A673 (cell line): ENCODE data around the gene LRRN3. TPM values are rescaled to one million over a fixed set of nuclear protein-coding genes. Genes with fewer than 3 reads are reported as not detected.

Source experiments
- BruUV-seq: library from RNA; stranded (reverse); fragments of 400-500 nt; replicated peaks from 2 replicates; lab custom pipeline; 2021; lab: Mats Ljungman, UMichigan
- CTCF ChIA-PET: fragments of 300-600 bp; sonication (Branson Sonifier 250); formaldehyde crosslinking; loops from one replicate; lab custom pipeline; 2022; ENCODE audit warnings: antibody characterized with exemption; lab: Charles Lee
- POLR2A ChIA-PET: fragments of 300-600 bp; sonication (Branson Sonifier 250); formaldehyde crosslinking; loops from one replicate; lab custom pipeline; 2022; ENCODE audit warnings: antibody characterized with exemption; ENCODE audit not compliant: low non-redundant PET; lab: Charles Lee
- DNase-seq: peaks from one replicate; pipeline ENCODE4 v3.0.0-alpha.2; 2015; ENCODE audit warnings: low spot score
- H3K27ac ChIP-seq: fragments of 200-600 bp; sonication (generic); 2 replicates; pipeline ENCODE4 v1.5.1; 2016; ENCODE audit warnings: mixed run types, low read depth, mild to moderate bottlenecking, mixed read lengths, antibody characterized with exemption, low read length; ENCODE audit not compliant: poor library complexity, severe bottlenecking
- H3K27me3 ChIP-seq: fragments of 200-600 bp; sonication (generic); replicated peaks from 2 replicates; pipeline ENCODE4 v1.6.1; 2017; ENCODE audit warnings: mixed run types, low read depth, mild to moderate bottlenecking, mixed read lengths, antibody characterized with exemption, low read length; ENCODE audit not compliant: insufficient read depth, poor library complexity
- H3K36me3 ChIP-seq: fragments of 200-600 bp; sonication (generic); 2 replicates; pipeline ENCODE4 v1.6.1; 2016; ENCODE audit warnings: mixed run types, mild to moderate bottlenecking, mixed read lengths, antibody characterized with exemption, low read length; ENCODE audit not compliant: insufficient read depth, poor library complexity, severe bottlenecking
- H3K4me1 ChIP-seq: fragments of 200-600 bp; sonication (generic); 2 replicates; pipeline ENCODE4 v1.6.1; 2017; ENCODE audit warnings: mixed run types, mild to moderate bottlenecking, mixed read lengths, antibody characterized with exemption, low read length; ENCODE audit not compliant: insufficient read depth, poor library complexity, severe bottlenecking
- H3K4me3 ChIP-seq: fragments of 200-600 bp; sonication (generic); 2 replicates; pipeline ENCODE4 v1.5.1; 2016; ENCODE audit warnings: low read depth, mixed run types, mild to moderate bottlenecking, mixed read lengths, low read length; ENCODE audit not compliant: poor library complexity, severe bottlenecking
- H3K9me3 ChIP-seq: fragments of 200-600 bp; sonication (generic); 2 replicates; pipeline ENCODE4 v1.6.1; 2016; ENCODE audit warnings: mixed run types, low read depth, mild to moderate bottlenecking, mixed read lengths, antibody characterized with exemption, low read length; ENCODE audit not compliant: poor library complexity, severe bottlenecking
- CTCF ChIP-seq: fragments of 300-800, 200-600 bp; sonication (generic); conservative IDR thresholded peaks from 2 replicates; pipeline ENCODE4 v1.5.1; 2017; ENCODE audit warnings: low read depth, mild to moderate bottlenecking, antibody characterized with exemption, low read length, moderate library complexity, mixed read lengths
- EZH2 ChIP-seq: fragments of 200-600 bp; sonication (generic); IDR thresholded peaks from 2 replicates; pipeline ENCODE4 v1.6.1; 2017; ENCODE audit warnings: borderline replicate concordance, low read depth, mild to moderate bottlenecking, mixed read lengths, antibody characterized with exemption, low read length; ENCODE audit not compliant: poor library complexity, severe bottlenecking
- intact Hi-C: fragments of 100-400 bp; cut with micrococcal nuclease; formaldehyde crosslinking; loops from one replicate; pipeline ENCODE4 v1.10.0; 2022; ENCODE audit not compliant: unreplicated experiment
- total RNA-seq: library from RNA; stranded (reverse); gene quantifications from 2 replicates; pipeline ENCODE4 v1.2.3, GENCODE V29; 2021

The LRRN3 gene
- total RNA-seq, 1 experiment from 2014 or later: not detected

GRCh38 chr7:111103678-111104274, 12.8 kb downstream of the LRRN3 start:
- H3K4me3 ChIP-seq: no peak overlapping the region
- ChIA-PET CTCF (no interaction called here), POLR2A (no interaction called here)
- DNase-seq: no peak
- H3K9me3 ChIP-seq: no peaks in the 10 kb centered on the region
- no peaks in the 10 kb centered on the region for H3K4me1 ChIP-seq
- no peak for TF ChIP-seq CTCF
- no peak for TF ChIP-seq EZH2
- H3K36me3 ChIP-seq: no peaks in the 10 kb centered on the region
- H3K27me3 ChIP-seq: no peaks in the 10 kb centered on the region
- intact Hi-C loops: no loop called here
- no peak overlapping the region for H3K27ac ChIP-seq
- no TSS peak for BruUV-seq

- Histone ChIP-seq H3K27me3 (no peaks in the 10 kb centered on the region), H3K36me3 (no peaks in the 10 kb centered on the region), H3K4me1 (no peaks in the 10 kb centered on the region), H3K9me3 (no peaks in the 10 kb centered on the region), H3K27ac (no peak overlapping the region), H3K4me3 (no peak overlapping the region)
- POLR2A ChIA-PET: no interaction called here
- no TSS peak for BruUV-seq
- CTCF ChIA-PET: no interaction called here
- no peak for TF ChIP-seq EZH2
- TF ChIP-seq CTCF: no peak
- DNase-seq: no peak
- intact Hi-C loops: no loop called here
These were observed 13.8 kb downstream of the LRRN3 start for GRCh38 chr7:111104710-111105109.

GRCh38 chr7:111105269-111105668, 14.3 kb downstream of the LRRN3 start:
- Histone ChIP-seq H3K27ac (no peak overlapping the region), H3K4me3 (no peak overlapping the region), H3K9me3 (no peaks in the 10 kb centered on the region), H3K36me3 (no peaks in the 10 kb centered on the region), H3K27me3 (no peaks in the 10 kb centered on the region), H3K4me1 (no peaks in the 10 kb centered on the region)
- intact Hi-C loops: no loop called here
- POLR2A ChIA-PET: no interaction called here
- no TSS peak for BruUV-seq
- no peak for DNase-seq
- CTCF ChIA-PET: no interaction called here
- TF ChIP-seq CTCF (no peak), EZH2 (no peak)
